H9 (cell line): ENCODE results near the gene HLA-C. TPM values are rescaled to one million over a fixed set of nuclear protein-coding genes. Genes with fewer than 3 reads are reported as not detected.

Experiments
- DNase-seq: peaks from one replicate; pipeline ENCODE4 v3.0.0-alpha.2; 2017
- H2AFZ ChIP-seq: one replicate; pipeline ENCODE4 v1.6.1; 2013; ENCODE audit warnings: mild to moderate bottlenecking, low read length, control low read depth, moderate library complexity
- H2AK5ac ChIP-seq: 2 replicates; pipeline ENCODE4 v1.6.1; 2013; ENCODE audit warnings: low read length, control low read depth, mixed read lengths; ENCODE audit not compliant: insufficient read length
- H2BK120ac ChIP-seq: one replicate; pipeline ENCODE4 v1.6.1; 2013; ENCODE audit warnings: low read depth, mild to moderate bottlenecking, low read length, control low read depth, inconsistent platforms; ENCODE audit not compliant: poor library complexity, severe bottlenecking
- H2BK12ac ChIP-seq: 2 replicates; pipeline ENCODE4 v1.6.1; 2013; ENCODE audit warnings: low read length, control low read depth, mixed read lengths, low read depth; ENCODE audit not compliant: insufficient read length
- H2BK15ac ChIP-seq: 2 replicates; pipeline ENCODE4 v1.6.1; 2013; ENCODE audit warnings: low read depth, low read length, control low read depth
- H2BK20ac ChIP-seq: one replicate; pipeline ENCODE4 v1.6.1; 2013; ENCODE audit warnings: low read depth, mild to moderate bottlenecking, low read length, control low read depth, inconsistent platforms; ENCODE audit not compliant: poor library complexity, severe bottlenecking
- H2BK5ac ChIP-seq: 2 replicates; pipeline ENCODE4 v1.6.1; 2013; ENCODE audit warnings: low read length, control low read depth, mixed read lengths; ENCODE audit not compliant: insufficient read length
- H3K14ac ChIP-seq: 2 replicates; pipeline ENCODE4 v1.6.1; 2013; ENCODE audit warnings: low read length, control low read depth; ENCODE audit not compliant: insufficient read depth
- H3K18ac ChIP-seq: 2 replicates; pipeline ENCODE4 v1.6.1; 2013; ENCODE audit warnings: low read depth, mild to moderate bottlenecking, mixed read lengths, low read length, control low read depth; ENCODE audit not compliant: insufficient read length
- H3K23ac ChIP-seq: 2 replicates; pipeline ENCODE4 v1.6.1; 2013; ENCODE audit warnings: low read length, control low read depth, mixed read lengths, low read depth; ENCODE audit not compliant: insufficient read length
- H3K23me2 ChIP-seq: 2 replicates; pipeline ENCODE4 v1.6.1; 2013; ENCODE audit warnings: low read depth, mild to moderate bottlenecking, mixed read lengths, low read length, control low read depth; ENCODE audit not compliant: insufficient read length, poor library complexity, severe bottlenecking
- H3K27ac ChIP-seq: 2 replicates; pipeline ENCODE4 v1.5.1; 2013; ENCODE audit warnings: low read length, control low read depth, mixed read lengths, low read depth; ENCODE audit not compliant: insufficient read length
- H3K27me3 ChIP-seq: 2 replicates; pipeline ENCODE4 v1.6.1; 2013; ENCODE audit warnings: low read length, control low read depth, inconsistent platforms; ENCODE audit not compliant: insufficient read depth
- H3K4ac ChIP-seq: 2 replicates; pipeline ENCODE4 v1.6.1; 2013; ENCODE audit warnings: low read depth, mild to moderate bottlenecking, control low read depth, inconsistent platforms, low read length, moderate library complexity
- H3K4me1 ChIP-seq: 2 replicates; pipeline ENCODE4 v1.6.1; 2013; ENCODE audit warnings: low read length, control low read depth, inconsistent platforms; ENCODE audit not compliant: insufficient read depth
- H3K4me2 ChIP-seq: 2 replicates; pipeline ENCODE4 v1.6.1; 2013; ENCODE audit warnings: low read length, control low read depth, mixed read lengths; ENCODE audit not compliant: insufficient read length, insufficient read depth
- H3K56ac ChIP-seq: 2 replicates; pipeline ENCODE4 v1.6.1; 2013; ENCODE audit warnings: low read depth, mild to moderate bottlenecking, mixed read lengths, low read length, control low read depth; ENCODE audit not compliant: insufficient read length
- H3K79me1 ChIP-seq: 2 replicates; pipeline ENCODE4 v1.6.1; 2013; ENCODE audit warnings: low read depth, mild to moderate bottlenecking, moderate library complexity, low read length, control low read depth, inconsistent platforms; ENCODE audit not compliant: insufficient read depth, poor library complexity, severe bottlenecking
- H3K79me2 ChIP-seq: 2 replicates; pipeline ENCODE4 v1.6.1; 2013; ENCODE audit warnings: low read length, control low read depth, inconsistent platforms; ENCODE audit not compliant: insufficient read depth
- H3K9ac ChIP-seq: 2 replicates; pipeline ENCODE4 v1.6.1; 2013; ENCODE audit warnings: low read length, control low read depth, mixed read lengths; ENCODE audit not compliant: insufficient read length; ENCODE audit errors: extremely low read depth
- H3K9me3 ChIP-seq: one replicate; pipeline ENCODE4 v1.6.1; 2013; ENCODE audit warnings: low read depth, low read length, inconsistent platforms; ENCODE audit not compliant: control insufficient read depth
- H3T11ph ChIP-seq: one replicate; pipeline ENCODE4 v1.6.1; 2013; ENCODE audit warnings: mild to moderate bottlenecking, low read length, control low read depth, inconsistent platforms
- H4K20me1 ChIP-seq: one replicate; pipeline ENCODE4 v1.6.1; 2013; ENCODE audit not compliant: control insufficient read depth, insufficient read length, insufficient read depth
- H4K5ac ChIP-seq: 2 replicates; pipeline ENCODE4 v1.6.1; 2013; ENCODE audit warnings: low read depth, mild to moderate bottlenecking, mixed read lengths, low read length, control low read depth; ENCODE audit not compliant: insufficient read length
- H4K8ac ChIP-seq: replicated peaks from 2 replicates; pipeline ENCODE4 v1.6.1; 2013; ENCODE audit warnings: low read length, control low read depth, mixed read lengths, low read depth; ENCODE audit not compliant: insufficient read length
- H4K91ac ChIP-seq: 2 replicates; pipeline ENCODE4 v1.6.1; 2013; ENCODE audit warnings: low read depth, mild to moderate bottlenecking, moderate library complexity, mixed read lengths, low read length, control low read depth; ENCODE audit not compliant: insufficient read length
- H3K27ac Mint-ChIP-seq, 3 experiments: 2 replicates in 2 of 3; 3 replicates in 1 of 3; pipeline ENCODE4 v1.8.0; 2020 to 2021; ENCODE audit warnings: mixed read lengths in 3 of 3, mild to moderate bottlenecking in 1 of 3, moderate library complexity in 1 of 3
- H3K27me3 Mint-ChIP-seq: 2 replicates; pipeline ENCODE4 v1.8.0; 2021; ENCODE audit warnings: low read depth, mild to moderate bottlenecking, moderate library complexity, mixed read lengths
- H3K36me3 Mint-ChIP-seq, 3 experiments: 2 replicates in 2 of 3; 3 replicates in 1 of 3; pipeline ENCODE4 v1.8.0; 2020 to 2021; ENCODE audit warnings: low read depth in 3 of 3, mixed read lengths in 3 of 3; ENCODE audit not compliant: insufficient read depth in 1 of 3
- H3K4me1 Mint-ChIP-seq, 2 experiments: 2 replicates each; pipeline ENCODE4 v1.8.0; 2020; ENCODE audit warnings: mixed read lengths in 2 of 2
- H3K4me3 Mint-ChIP-seq, 2 experiments: 2 replicates in 1 of 2; 3 replicates in 1 of 2; pipeline ENCODE4 v1.8.0; 2020 to 2021; ENCODE audit warnings: mild to moderate bottlenecking in 2 of 2, mixed read lengths in 2 of 2, moderate library complexity in 1 of 2
- H3K9me3 Mint-ChIP-seq, 2 experiments: 2 replicates in 1 of 2; 3 replicates in 1 of 2; pipeline ENCODE4 v1.8.0; 2020; ENCODE audit warnings: mild to moderate bottlenecking in 2 of 2, mixed read lengths in 2 of 2, moderate library complexity in 1 of 2
- CTCF ChIP-seq: fragments of 200-600 bp; sonication (generic); conservative IDR thresholded peaks from 3 replicates; pipeline ENCODE4 v1.8.0; 2021; ENCODE audit warnings: antibody characterized with exemption, mild to moderate bottlenecking
- WGBS: extraction: QIAGEN DNeasy Blood & Tissue Kit; methylation state at CpG from one replicate; pipeline ENCODE4 v1.1.7; 2013; ENCODE audit warnings: missing lambda C conversion rate, low lambda C conversion rate, mixed read lengths; ENCODE audit not compliant: insufficient read length; ENCODE audit errors: extremely low coverage; 5-methylcytosine and 5-hydroxymethylcytosine counted together
- total RNA-seq: library from RNA; stranded (reverse); gene quantifications from 2 replicates; pipeline ENCODE4 v1.2.1, GENCODE V29; 2021

HLA-C gene
- total RNA-seq, 1 experiment from 2014 or later, result 239 TPM

DNA sequence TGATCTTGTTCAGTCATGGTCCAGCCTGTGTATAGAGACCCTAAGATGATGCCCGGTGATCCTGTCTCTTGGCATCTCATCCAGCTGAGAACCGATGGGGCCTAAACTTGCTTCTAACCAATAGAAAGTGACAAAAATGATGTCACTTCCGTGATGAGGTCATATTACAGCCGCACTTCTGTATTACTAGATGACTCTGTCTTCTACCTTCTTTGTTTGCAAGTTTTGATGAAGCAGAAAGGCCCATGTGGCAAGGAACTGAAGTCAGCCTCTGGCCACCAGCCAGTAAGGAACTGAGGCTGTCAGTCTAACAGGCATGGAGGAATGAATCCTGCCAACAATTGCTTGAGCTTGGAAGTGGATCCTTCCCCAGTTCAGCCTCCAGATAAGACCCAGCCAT, 32.8 kb upstream of the HLA-C start:
- H3K27ac Mint-ChIP-seq, result no peak overlapping the region
- no peak overlapping the region for H3K56ac ChIP-seq
- no peak overlapping the region for H3K4me2 ChIP-seq
- no peak overlapping the region for H4K8ac ChIP-seq
- no CpG with 5 or more reads among the region's 4 CpGs for WGBS
- no peaks in the 10 kb centered on the region for H3K36me3 Mint-ChIP-seq
- no peak for DNase-seq
- no peak for TF ChIP-seq CTCF
- no peaks in the 10 kb centered on the region for H3K79me2 ChIP-seq
- H2BK12ac ChIP-seq, result no peak overlapping the region
- no peaks in the 10 kb centered on the region for H3K23me2 ChIP-seq
- no peak overlapping the region for H2BK20ac ChIP-seq
- no peak overlapping the region for H4K91ac ChIP-seq
- no peaks in the 10 kb centered on the region for H3K79me1 ChIP-seq
- no peak overlapping the region for H3K23ac ChIP-seq
- H3K18ac ChIP-seq, result no peak overlapping the region
- no peak overlapping the region for H3T11ph ChIP-seq
- H2AK5ac ChIP-seq, result no peak overlapping the region
- no peaks in the 10 kb centered on the region; a peak in 1 of 5 replicates for H3K9me3 Mint-ChIP-seq
- no peaks in the 10 kb centered on the region for H4K20me1 ChIP-seq
- H4K5ac ChIP-seq, result no peak overlapping the region
- H3K9ac ChIP-seq, result no peak overlapping the region
- no peaks in the 10 kb centered on the region for H3K4me1 ChIP-seq
- H3K4me1 Mint-ChIP-seq, result no peaks in the 10 kb centered on the region
- H3K27ac ChIP-seq, result no peak overlapping the region
- no peak overlapping the region for H2AFZ ChIP-seq
- H2BK120ac ChIP-seq, result no peak overlapping the region
- peaks cover 31% of the 10 kb centered on the region for H3K27me3 Mint-ChIP-seq
- H2BK15ac ChIP-seq, result no peak overlapping the region
- no peak overlapping the region for H3K4ac ChIP-seq
- no peaks in the 10 kb centered on the region for H3K9me3 ChIP-seq
- H2BK5ac ChIP-seq, result no peak overlapping the region
- H3K4me3 Mint-ChIP-seq, result no peak overlapping the region
- H3K27me3 ChIP-seq, result no peaks in the 10 kb centered on the region; the same call in 1 of the 2 replicates
- no peak overlapping the region for H3K14ac ChIP-seq
